ENCODE results near the gene DCTD.

DCTD gene

GRCh38 chr4:182890202-182890601 lies 27.0 kb downstream of the DCTD start:
- DNase-seq (ENCODE audit: low spot score) = no peak

GRCh38 chr4:182888891-182889290 lies 28.3 kb downstream of the DCTD start:
- DNase-seq (ENCODE audit: low spot score) = no peak

GRCh38 chr4:182886768-182887167 lies 30.4 kb downstream of the DCTD start:
- DNase-seq (ENCODE audit: low spot score) = no peak

- no peak for DNase-seq (ENCODE audit: low spot score)
Observed at GRCh38 chr4:182886205-182886604, 31.0 kb downstream of the DCTD start.

GRCh38 chr4:182885738-182886077 lies 31.5 kb downstream of the DCTD start:
- no peak for DNase-seq (ENCODE audit: low spot score)

GRCh38 chr4:182885022-182885737 lies 32.0 kb downstream of the DCTD start:
- no peak for DNase-seq (ENCODE audit: low spot score)

- DNase-seq (ENCODE audit: low spot score) = no peak
Observed at GRCh38 chr4:182884040-182884439, 33.1 kb downstream of the DCTD start.

- DNase-seq (ENCODE audit: low spot score) = no peak
Observed at GRCh38 chr4:182883351-182883750, 33.8 kb downstream of the DCTD start.

GRCh38 chr4:182881914-182882313 lies 35.3 kb downstream of the DCTD start:
- DNase-seq (ENCODE audit: low spot score) = no peak

GRCh38 chr4:182880387-182881356 lies 36.5 kb downstream of the DCTD start:
- no peak for DNase-seq (ENCODE audit: low spot score)

GRCh38 chr4:182879913-182880312 lies 37.3 kb downstream of the DCTD start:
- DNase-seq (ENCODE audit: low spot score) = no peak

- no peak for DNase-seq (ENCODE audit: low spot score)
Observed at GRCh38 chr4:182878633-182879495, 38.3 kb downstream of the DCTD start.

- no peak for DNase-seq (ENCODE audit: low spot score)
Observed at GRCh38 chr4:182877326-182877883, 39.8 kb downstream of the DCTD start.

- no peak for DNase-seq (ENCODE audit: low spot score)
Observed at GRCh38 chr4:182876427-182876826, 40.8 kb downstream of the DCTD start.

- no peak for DNase-seq (ENCODE audit: low spot score)
Observed at GRCh38 chr4:182875453-182876405, 41.5 kb downstream of the DCTD start.

- no peak for DNase-seq (ENCODE audit: low spot score)
Observed at GRCh38 chr4:182874797-182875345, 42.3 kb downstream of the DCTD start.

GRCh38 chr4:182874304-182874751 lies 42.9 kb downstream of the DCTD start:
- DNase-seq (ENCODE audit: low spot score) = no peak

GRCh38 chr4:182873726-182874125 lies 43.5 kb downstream of the DCTD start:
- no peak for DNase-seq (ENCODE audit: low spot score)

GRCh38 chr4:182873289-182873688 lies 43.9 kb downstream of the DCTD start:
- DNase-seq (ENCODE audit: low spot score) = no peak

- no peak for DNase-seq (ENCODE audit: low spot score)
Observed at GRCh38 chr4:182872886-182873285, 44.3 kb downstream of the DCTD start.
